Measurements from ENCODE around the gene SEMA4D.

The SEMA4D gene

DNA sequence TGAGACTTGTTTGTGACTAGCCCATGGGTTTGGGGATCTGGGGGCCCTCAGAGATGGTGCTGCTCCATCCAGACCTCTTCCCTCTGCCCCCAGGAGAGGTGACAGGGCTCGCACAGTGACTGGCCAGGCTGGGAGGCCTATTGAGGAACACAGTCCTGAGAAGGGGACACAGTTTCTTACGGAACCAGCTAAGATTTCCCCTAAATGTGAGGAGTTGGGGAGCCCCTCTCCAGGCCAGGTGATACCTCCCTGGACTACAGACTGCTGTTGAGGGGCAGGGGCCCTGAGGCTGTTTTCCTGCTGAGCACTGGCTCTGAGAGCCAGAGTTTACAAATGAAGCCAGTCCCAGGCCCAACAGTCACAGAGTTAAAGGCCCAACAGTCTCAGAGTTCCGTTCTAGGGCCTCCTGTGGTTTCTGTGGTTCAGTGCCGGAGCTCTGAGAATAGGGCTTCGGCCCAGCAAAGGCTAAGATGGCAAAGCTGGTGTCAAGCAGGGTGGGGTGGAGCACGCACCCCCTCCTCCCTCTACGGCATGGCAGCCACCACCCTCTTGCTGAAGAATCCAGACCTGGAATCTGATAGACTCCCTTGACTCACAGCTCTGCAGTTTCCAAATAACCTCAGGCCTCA is 1.1 kb upstream of the SEMA4D start:
- no peak for DNase-seq

DNA sequence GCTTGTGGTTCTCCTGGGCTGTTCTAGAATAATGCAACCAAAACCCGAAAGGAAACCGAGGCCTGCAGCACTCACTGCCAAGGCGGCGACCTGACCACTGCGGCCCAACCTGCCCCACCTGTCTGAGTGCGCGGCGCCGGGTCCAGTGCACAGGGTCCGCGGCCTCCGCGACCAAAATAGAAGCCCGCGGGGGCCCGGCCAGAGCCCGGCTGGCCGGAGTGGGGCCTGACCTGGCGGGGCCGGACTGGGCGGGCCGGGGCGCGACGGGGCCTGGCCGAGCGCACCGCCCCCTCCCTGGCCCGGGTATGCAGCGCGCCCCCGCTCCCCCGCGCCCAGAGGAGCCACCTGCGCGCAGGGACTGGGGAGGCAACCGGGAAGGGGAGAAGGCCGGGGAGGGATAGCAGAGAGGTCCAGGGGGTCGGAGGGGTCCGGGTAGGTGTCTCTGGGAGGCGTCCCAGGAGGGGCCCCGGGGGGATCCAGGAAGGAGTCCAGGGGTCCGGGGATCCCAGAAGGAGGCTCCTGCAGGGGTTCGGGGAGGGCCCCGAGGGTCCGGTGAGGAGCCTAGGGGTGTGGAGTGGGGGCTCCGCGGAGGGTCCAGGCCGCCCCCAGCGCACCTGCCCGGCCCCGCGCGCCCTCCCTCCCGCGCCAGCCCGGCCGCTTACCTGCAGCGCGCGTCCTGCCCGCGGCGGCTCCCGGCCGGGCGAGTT is 503 bp downstream of the SEMA4D start:
- DNase-seq = no peak

DNA sequence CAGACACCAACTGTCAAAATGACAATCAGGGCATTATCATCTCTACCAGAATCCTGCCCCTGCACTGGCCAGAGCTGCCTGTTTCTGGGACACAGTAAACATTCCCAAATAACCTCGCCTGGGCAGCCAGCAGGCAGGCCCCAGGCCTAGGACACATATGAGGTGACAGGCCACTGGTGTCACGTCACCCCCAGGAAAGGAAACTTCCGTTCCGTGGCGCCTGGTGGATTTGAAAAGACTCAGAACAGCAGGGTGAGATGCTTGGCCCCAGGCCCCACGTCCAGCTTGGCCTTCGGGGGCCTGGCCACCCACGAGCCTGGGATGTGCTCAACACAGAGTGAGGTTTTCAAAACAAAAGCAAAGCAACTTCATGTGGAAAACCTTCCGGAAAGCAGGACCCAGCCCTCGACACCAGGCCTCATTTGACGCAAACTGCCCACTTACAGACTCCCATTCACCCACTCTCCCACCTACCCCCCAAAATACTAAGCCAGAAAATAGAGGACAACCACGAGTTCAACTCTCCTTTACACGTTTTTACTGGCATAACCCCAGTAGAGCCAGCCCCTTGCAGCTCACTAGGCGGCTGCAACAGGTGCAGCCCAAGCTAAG is 1.2 kb downstream of the SEMA4D start:
- DNase-seq = no peak

DNA sequence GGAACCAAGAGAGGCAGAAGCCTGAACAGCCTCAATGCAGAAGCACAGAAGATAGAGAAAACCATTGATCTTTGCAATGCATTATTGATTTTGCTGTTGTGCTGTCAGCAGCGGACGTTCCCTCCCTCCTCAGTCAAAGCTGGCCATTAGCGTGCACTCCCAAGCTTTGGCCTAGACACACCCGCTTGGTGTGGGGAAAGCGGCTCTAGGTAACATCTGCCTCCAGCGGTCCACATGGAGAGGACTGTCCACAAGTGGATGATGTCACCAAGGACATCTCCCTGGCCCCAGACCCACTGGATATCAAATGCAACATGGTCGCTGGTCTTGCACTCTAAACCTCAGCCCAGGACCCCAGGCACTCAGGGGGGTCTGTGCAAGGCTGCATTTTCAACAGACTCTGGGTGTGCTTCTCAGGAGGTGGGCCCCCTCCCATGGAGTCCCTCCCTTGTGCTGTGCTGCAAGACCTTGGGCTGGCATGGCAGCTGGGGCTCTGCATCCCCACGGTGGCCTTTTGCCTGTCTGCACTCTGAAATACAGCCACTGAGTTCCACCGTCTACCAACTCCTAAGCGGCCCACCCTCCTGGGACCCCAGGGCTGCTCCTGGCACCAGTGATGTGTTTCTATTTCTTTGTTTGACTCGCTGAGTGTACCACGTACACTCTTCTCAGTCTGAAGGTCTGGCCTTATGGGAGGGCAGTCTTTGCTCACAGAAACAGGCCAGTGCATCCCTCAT is 1.9 kb downstream of the SEMA4D start:
- DNase-seq = no peak

DNA sequence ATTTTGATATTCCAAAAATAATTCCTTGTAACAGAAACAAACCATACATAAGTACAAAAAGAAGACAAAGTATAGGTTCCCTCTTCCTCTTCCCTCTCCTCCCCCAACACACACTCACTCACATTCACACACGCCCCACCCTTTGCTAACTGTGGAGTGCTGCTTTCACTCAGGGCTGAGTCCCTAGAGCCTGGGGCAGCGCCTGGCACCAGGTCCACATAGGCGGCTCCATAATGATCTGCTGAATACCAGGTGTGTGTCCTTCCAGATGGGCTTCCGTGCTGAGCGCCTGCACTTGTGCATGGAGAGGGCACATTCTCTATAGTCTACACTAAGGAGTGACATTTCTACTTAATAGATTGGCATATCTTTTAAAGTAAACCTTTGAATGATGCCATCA is 3.7 kb downstream of the SEMA4D start:
- no peak for DNase-seq

DNA sequence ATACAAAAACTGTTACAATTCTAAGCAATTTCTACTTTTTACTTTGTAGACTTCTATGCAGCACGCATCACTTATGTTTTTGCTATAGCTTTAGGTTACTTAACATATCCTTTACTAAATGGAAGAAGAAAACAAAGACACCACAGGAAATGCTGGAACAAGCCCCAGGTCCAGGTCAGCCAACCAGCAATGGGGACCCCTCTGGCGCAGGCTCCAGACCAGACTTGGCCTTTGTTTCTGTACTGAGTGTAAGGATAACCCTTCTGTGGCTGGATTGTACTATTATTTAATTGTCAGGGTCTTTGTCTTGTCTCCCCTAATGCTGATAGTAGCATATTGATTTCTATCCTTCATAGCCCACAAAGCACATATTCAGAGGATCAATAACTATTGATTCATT is 4.2 kb downstream of the SEMA4D start:
- no peak for DNase-seq

DNA sequence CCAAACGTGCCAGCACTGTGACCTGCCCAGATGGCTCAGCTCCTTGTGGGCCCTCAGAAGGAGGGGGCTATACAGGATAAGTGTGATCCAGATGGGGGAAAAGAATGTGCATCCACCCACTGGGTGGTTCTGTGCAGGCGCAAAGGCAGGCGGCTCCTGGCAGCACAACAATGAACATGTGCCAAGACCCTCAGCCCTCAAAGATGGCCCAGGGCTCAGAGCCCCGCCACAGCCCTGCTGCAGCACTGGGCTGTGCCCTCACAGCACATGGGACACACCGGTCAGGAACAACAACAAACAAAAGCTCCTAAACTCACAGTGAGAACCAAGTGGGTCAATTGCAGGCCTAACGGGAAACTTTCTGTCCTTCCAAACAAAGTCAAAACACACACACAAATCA is 4.7 kb downstream of the SEMA4D start:
- DNase-seq = no peak

DNA sequence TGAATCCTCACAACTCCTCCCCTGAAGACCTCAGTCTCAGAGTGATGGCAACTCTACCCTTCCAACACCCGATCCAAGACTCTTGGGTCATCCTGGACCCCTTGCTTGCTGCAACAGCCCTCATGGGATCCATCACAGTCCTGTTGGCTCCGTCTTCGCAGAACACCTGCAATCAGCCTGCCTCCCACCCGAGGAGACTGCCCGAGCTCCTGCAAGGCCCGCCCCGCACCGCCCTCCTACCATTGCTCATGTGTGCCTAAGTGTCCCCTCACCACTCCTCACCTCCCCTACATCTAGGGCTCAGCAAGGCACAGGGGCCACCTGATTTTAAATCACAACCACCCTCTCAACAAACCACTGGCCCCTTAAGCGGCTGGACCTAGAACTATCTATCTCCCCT is 5.3 kb downstream of the SEMA4D start:
- DNase-seq = no peak

DNA sequence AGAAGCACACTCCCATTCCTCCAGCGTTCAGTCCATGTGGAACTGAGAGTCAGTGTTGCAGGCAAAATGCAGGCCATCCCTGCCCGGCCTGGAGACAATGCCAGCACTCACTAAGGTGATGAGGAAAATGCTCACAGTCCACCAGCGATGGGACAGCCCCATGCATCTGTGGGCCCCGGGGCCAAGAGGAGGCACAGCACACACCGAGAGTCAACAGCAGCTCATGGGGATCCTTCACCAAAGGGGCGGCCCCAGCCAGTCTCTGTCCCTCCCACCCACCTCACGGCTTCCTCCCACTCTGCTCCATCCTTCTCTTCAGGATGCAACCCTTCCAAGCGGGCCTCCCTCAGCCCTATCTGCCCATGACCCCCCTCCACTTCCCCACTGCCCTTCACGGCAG is 6.2 kb downstream of the SEMA4D start:
- no peak for DNase-seq

DNA sequence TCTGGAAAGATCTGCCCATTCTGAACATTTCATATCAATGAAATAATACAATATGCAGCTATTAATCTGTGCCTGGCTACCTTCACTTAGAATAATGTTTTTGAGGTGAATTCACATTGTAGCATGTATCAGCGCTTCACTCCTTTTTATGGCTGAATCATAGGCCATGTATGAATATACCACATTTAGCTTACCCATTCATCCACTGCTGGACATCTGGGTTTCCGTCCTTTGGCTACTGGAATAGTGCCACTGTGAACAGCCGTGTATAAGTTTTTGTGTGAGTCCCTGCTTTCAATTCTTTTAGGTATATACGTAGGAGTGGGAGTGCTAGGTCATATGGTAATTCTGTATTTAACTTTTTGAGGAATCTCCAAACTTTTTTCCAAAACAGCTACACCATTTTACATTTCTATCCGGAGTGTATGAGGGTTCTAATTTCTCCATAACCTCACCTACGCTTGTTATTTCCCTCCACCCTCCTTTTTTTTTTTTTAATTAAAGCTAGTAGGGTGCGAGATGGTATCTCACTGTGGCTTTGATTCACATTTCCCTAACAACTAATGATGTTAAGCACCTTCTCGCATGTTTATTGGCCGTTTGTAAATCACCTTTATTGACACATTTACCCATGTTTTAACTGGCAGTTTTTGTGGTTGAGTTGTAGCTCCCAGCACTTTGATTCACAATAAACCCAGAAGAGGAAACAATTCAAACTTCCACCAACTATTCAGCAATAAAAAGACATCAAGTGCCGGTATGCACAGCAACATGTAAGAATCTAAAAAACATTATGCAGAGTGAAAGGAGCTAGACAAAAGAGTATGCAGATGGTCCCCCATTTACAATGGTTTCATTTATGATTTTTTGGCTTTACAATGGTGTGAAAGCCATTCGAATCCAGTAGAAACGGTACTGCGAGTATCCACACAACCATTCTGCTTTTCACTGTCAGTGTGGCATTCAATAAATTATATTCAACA is 8.1 kb downstream of the SEMA4D start:
- DNase-seq = no peak

DNA sequence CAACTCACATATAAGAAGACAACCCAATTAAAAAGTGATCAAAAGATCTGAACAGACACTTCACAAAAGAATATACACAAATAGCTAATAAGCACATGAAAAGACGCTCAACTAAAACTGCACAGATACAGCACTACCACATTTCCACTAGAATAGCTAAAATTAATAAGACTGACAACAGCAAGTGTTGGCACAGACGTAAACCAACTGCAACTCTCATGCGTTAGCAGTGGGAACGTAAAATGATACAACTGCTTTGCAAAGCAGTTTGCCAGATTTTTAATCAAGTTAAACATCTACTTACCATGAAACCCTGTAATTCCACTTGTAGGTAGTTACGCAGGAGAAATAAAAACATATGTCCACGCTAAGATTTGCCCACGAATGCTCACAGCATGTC is 9.0 kb downstream of the SEMA4D start:
- DNase-seq = no peak

DNA sequence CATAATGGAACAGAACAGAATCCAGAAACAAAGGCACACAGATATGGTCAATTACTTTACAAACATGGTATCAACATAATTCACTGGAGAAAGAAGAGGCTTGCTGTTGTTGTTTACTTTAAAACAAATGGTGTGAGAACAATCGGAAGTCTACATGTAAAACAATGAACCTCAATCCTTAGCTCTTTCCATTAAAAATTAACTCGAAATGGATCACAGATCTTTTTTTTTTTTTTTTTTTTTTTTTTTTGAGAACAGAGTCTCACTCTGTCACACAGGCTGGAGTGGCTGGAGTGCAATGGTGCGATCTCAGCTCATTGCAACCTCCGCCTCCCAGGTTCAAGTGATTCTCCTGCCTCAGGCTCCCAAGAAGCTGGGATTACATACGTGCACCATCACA is 9.8 kb downstream of the SEMA4D start:
- no peak for DNase-seq

DNA sequence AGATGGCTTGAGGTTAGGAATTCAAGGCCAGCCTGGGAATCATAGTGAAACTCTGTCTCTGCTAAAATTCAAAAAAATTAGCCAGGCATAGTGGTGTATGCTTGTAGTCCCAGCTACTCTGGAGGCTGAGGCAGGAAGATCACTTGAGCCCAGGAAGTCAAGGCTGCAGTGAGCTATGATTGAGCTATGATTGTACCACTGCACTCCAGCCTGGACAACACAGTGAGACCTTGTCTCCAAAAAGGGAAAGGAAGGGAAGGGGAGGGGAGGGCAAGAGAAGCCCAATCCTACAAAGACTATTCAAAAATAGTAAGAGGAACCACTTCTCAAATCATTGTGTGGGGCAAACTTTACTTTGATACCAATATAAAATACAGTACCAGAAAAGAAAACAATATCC is 11.2 kb downstream of the SEMA4D start:
- DNase-seq = no peak

DNA sequence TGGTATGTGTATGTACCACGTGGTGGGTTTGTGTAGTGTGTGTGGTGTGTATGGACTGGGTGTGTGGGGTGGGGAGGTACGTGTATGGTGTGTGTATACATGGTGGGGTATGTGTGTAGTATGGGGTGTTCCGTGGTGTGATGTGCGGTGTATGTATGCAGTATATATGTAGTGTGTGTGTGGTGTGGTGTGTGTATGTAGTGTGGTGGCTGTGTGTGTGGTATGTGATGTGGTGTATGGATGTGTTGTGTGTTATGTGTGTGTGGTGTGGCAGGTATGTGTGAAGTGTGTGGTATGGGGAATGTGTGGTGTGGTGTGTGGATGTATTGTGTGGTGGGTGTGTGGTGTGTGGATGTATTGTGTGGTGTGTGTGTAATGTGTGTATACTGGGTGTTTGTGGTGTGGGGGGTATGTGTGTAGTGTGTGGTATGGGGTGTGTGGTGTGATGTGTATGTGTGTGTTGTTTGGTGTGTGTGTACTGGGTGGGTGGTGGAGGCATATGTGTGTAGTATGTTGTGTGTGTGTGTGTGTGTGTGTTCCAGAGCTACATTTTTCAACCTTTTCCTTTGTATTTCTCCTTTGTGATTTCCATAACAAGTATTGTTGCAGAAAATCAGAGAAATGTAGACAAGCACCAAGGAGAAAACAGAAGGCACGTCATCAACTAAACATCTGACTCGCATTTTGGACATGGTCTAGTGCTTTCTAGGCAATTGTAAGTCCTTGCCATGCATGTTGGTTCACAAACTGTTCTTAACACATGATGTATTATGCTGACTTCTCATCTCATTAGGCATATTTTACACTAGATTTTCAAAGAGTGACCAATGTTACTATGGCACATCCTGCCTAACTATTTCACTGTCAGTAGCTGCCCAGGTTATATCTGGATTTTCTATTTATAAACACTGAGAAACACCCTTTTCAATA is 13.2 kb downstream of the SEMA4D start:
- DNase-seq = no peak

DNA sequence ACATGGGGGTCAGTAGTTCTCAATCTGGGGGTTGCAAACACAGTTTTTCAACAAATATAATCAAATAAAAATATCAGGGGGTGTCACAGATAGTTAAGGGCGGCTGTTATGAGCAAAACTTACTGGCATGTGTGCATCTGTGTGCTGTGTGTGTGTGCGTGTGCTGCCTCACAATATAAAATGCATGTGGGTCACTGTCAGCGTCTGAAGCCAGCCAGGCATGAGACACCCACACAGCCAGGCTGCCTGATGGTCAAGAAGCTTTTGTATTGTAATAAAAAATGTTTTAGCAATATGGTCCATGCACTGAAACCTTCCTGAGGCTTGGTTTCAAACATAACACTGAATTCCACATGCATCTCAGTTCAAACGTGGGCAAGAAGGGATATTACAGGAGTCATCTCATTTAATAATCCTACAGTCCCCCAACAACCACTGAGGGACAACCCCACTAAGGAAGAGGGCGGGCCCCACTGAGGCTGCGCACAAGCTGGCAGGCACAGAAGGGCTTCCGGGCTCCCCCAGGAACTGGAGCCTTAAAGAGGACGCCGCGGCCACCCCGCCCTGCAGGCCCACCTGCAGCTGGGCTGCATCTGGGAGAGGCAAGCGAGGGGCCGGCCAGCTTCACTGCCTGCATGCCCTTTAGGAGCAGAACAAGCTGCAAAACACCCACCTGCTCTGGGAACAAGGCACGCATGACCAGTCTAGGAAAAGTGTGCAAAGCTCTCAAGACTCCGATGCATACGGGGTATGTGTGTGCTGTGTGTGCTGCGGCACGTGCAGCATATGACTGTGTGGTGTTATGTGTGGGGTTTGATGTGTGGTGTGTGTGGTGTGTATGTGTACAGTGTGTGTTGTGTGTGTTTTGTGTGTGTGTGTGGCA is 14.1 kb downstream of the SEMA4D start:
- DNase-seq = no peak

DNA sequence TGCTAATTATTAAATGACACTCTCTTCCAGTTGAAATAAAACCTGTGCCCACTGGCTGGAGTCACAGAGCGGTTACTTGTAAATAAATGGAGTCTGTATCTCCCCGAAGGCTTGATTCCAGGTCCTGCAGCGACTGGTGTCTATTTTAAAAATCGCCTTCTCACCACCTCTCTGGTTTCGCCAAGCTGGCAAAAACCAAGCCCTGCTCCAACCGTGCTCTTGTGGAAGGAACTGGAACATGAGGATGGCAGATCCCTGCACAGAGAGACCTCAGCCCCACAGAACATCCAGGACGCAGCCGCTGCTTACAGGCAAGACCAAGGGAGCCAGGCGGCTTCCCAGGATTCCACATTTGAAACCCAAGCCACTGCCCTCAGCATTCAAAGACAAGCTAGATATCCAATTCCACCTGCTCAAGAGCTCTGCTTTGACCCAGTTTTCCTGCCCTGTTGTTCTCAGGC is 15.0 kb downstream of the SEMA4D start:
- no peak for DNase-seq

DNA sequence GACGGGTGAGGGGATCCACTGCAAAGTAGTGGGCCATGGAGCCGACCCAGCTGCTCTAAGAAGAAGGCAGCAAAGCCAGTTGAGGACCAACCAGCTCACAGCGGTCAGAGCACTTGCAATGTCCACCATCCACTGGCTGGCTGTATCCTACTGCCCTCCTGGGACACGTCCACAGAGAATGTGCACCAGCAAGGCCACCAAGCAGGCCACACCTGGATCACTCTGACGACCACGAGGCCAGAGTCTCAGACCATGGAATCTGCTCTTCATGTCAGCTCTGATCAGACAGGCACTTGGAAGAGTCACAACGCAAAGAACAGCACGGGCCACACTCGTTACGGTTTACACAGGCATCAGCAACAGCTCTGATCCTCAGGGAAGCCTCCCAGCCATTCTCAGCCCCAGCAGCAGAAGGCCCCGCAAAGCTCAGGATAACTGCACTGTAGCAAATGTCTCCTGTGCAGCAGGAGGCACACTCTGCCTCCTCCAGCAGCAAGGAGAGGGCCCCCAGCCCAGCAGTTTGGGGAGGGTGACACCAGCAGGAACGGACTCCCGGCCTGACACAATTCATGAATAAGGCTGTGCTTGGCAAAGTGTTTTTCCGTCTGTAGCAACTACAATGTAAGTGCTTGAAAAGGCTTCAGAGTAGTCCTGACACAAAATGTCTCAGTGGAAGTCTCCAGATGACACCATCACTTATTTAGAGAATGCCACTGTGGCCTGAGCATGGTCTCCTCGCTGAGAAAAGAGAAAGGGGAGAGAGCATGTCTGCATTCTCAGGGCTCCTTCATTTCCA is 15.7 kb downstream of the SEMA4D start:
- no peak for DNase-seq

DNA sequence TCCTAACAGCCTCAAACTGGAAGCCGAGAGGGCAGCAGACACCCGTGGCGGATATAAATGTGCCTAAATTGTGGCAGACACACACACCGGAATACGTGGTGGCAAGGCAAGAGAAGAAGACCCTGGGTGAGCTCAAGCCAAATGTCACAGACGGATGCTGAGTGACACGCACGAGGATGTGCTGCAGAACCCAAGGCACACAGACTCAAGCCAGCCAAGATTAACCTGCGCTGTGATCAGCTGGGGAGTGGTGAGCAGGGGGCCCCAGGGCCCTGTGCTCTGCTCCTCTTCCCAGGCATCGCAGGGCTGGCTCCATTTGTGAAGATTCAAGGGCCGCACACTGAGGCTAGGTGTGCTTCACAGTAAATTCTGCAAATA is 16.4 kb downstream of the SEMA4D start:
- DNase-seq = no peak

DNA sequence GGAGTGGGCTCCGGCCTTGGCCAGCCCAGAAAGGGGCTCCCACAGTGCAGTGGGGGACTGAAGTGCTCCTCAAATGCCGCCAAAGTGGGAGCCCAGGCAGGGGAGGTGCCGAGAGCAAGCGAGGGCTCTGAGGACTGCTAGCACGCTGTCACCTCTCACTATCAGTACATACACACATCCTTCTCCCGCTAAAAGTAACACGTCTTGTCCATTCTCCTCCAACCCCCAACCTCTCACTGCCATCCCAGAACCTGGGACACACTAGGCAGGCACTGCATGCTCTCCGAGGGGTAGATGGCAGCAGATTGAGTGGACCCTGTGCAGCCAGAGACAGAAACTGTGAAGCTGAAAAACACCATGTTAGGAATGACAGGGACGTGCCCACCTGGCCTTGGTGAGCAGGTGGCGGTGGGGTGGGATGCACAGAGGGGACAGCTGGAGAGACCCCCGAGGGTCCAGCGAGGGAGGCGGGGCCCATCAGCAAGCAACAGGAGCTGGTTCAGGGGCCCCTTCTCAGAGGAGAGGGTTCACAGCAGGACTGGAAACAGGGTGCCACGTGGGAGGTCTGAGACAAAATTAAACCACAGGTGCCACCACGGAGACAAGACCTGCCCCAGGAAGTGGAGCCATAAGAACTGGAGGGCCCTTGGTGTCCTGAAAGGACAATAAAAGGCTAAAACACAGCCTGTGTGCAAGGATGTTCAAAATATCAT is 16.9 kb downstream of the SEMA4D start:
- no peak for DNase-seq

All from NCI-H748 treated with DMSO at 0.1 percent for 48 hours (cell line).